Hepatocyte (in vitro differentiated cells): ENCODE results near the gene METTL27. TPM values are rescaled to one million over a fixed set of nuclear protein-coding genes. Genes with fewer than 3 reads are reported as not detected.

Source experiments
- DNase-seq: peaks from one replicate; pipeline ENCODE4 v3.0.0-alpha.2; 2016; ENCODE audit warnings: low spot score
- H2AFZ ChIP-seq: fragments of 200-600 bp; sonication (generic); 2 replicates; pipeline ENCODE4 v1.6.0; 2016; ENCODE audit warnings: antibody characterized with exemption, mild to moderate bottlenecking
- H3K27ac ChIP-seq: fragments of 200-600 bp; sonication (generic); 2 replicates; pipeline ENCODE4 v1.5.1; 2016; ENCODE audit warnings: mild to moderate bottlenecking
- H3K27me3 ChIP-seq: fragments of 200-600 bp; sonication (generic); 2 replicates; pipeline ENCODE4 v1.6.1; 2016
- H3K36me3 ChIP-seq: fragments of 200-600 bp; sonication (generic); replicated peaks from 2 replicates; pipeline ENCODE4 v1.5.1; 2016; ENCODE audit warnings: low read depth; ENCODE audit not compliant: insufficient read depth
- H3K4me1 ChIP-seq: fragments of 200-600 bp; sonication (generic); 2 replicates; pipeline ENCODE4 v1.5.1; 2016; ENCODE audit warnings: mild to moderate bottlenecking, moderate library complexity; ENCODE audit not compliant: insufficient read depth
- H3K4me2 ChIP-seq: fragments of 200-600 bp; sonication (generic); 2 replicates; pipeline ENCODE4 v1.6.0; 2016
- H3K4me3 ChIP-seq: fragments of 200-600 bp; sonication (generic); 2 replicates; pipeline ENCODE4 v1.5.1; 2016; ENCODE audit warnings: mild to moderate bottlenecking
- H3K79me2 ChIP-seq: fragments of 200-600 bp; sonication (generic); 2 replicates; pipeline ENCODE4 v1.6.0; 2017; ENCODE audit warnings: mild to moderate bottlenecking
- H3K9me2 ChIP-seq: fragments of 200-600 bp; sonication (generic); replicated peaks from 2 replicates; pipeline ENCODE4 v1.6.0; 2017; ENCODE audit warnings: mild to moderate bottlenecking; ENCODE audit not compliant: insufficient read depth
- H3K9me3 ChIP-seq: fragments of 200-600 bp; sonication (generic); 2 replicates; pipeline ENCODE4 v1.5.1; 2016; ENCODE audit warnings: low read depth, mild to moderate bottlenecking
- H4K20me1 ChIP-seq: fragments of 200-600 bp; sonication (generic); 2 replicates; pipeline ENCODE4 v1.6.0; 2016; ENCODE audit warnings: mild to moderate bottlenecking; ENCODE audit not compliant: insufficient read depth, poor library complexity, severe bottlenecking
- CTCF ChIP-seq: fragments of 200-600 bp; sonication (generic); IDR thresholded peaks from 2 replicates; pipeline ENCODE4 v1.5.1; 2016; ENCODE audit warnings: antibody characterized with exemption, mild to moderate bottlenecking; ENCODE audit not compliant: poor library complexity
- EZH2 ChIP-seq: fragments of 200-600 bp; sonication (generic); IDR thresholded peaks from 2 replicates; pipeline ENCODE4 v1.6.1; 2016; ENCODE audit warnings: antibody characterized with exemption, mild to moderate bottlenecking, borderline replicate concordance
- EZH2phosphoT487 ChIP-seq: fragments of 200-600 bp; sonication (generic); IDR thresholded peaks from one replicate; pipeline ENCODE4 v1.6.1; 2018; ENCODE audit warnings: antibody characterized with exemption, mild to moderate bottlenecking, low read depth, moderate library complexity; ENCODE audit not compliant: unreplicated experiment, severe bottlenecking
- WGBS: methylation state at CpG from one replicate; pipeline ENCODE4 v1.1.6; 2016; ENCODE audit warnings: low lambda C conversion rate; ENCODE audit errors: missing lambda C conversion rate; 5-methylcytosine and 5-hydroxymethylcytosine counted together
- polyA plus RNA-seq: library from polyadenylated mRNA; unstranded; fragments of >200 nt; fragmentation: Nextera tagmentation; extraction: Ambion mirVana; gene quantifications from 2 replicates; pipeline ENCODE4 v1.2.1, GENCODE V29; 2016
- total RNA-seq: library from RNA; depleted of rRNA; stranded (reverse); fragments of >200 nt; gene quantifications from 2 replicates; pipeline ENCODE4 v1.2.3, GENCODE V29; 2014

The METTL27 gene
- total and polyA plus RNA-seq, 2 experiments from 2014 or later: 1.6 to 6.5 TPM

- H3K36me3 ChIP-seq: no peaks in the 10 kb centered on the region
- H3K27me3 ChIP-seq: no peaks in the 10 kb centered on the region
- no peak for TF ChIP-seq EZH2
- TF ChIP-seq EZH2phosphoT487: no peak
- no peak for TF ChIP-seq CTCF
Observed at GRCh38 chr7:73864981-73865711, 22.8 kb upstream of the METTL27 start.

GRCh38 chr7:73861305-73861704, 19.0 kb upstream of the METTL27 start:
- no peaks in the 10 kb centered on the region for H3K9me3 ChIP-seq
- no peak overlapping the region for H2AFZ ChIP-seq
- H3K79me2 ChIP-seq: no peaks in the 10 kb centered on the region
- DNase-seq: no peak
- no peaks in the 10 kb centered on the region for H3K4me1 ChIP-seq
- TF ChIP-seq EZH2: no peak
- no peak for TF ChIP-seq CTCF
- TF ChIP-seq EZH2phosphoT487: no peak
- H4K20me1 ChIP-seq: no peaks in the 10 kb centered on the region
- no peaks in the 10 kb centered on the region for H3K36me3 ChIP-seq
- H3K4me2 ChIP-seq: no peak overlapping the region
- H3K27ac ChIP-seq: no peak overlapping the region
- no peak overlapping the region for H3K4me3 ChIP-seq
- 93% methylated on average over 12 of the region's 12 CpGs for WGBS
- no peaks in the 10 kb centered on the region for H3K27me3 ChIP-seq
- H3K9me2 ChIP-seq: no peaks in the 10 kb centered on the region

More at GRCh38 chr7:73864981-73865711, 22.8 kb upstream of the METTL27 start:
- Histone ChIP-seq H3K9me2 (no peaks in the 10 kb centered on the region), H4K20me1 (no peaks in the 10 kb centered on the region), H3K4me1 (peaks cover 11% of the 10 kb centered on the region), H3K9me3 (no peaks in the 10 kb centered on the region), H3K79me2 (no peaks in the 10 kb centered on the region), H3K4me2 (no peak overlapping the region), H3K4me3 (no peak overlapping the region), H2AFZ (no peak overlapping the region), H3K27ac (no peak overlapping the region)
- no peak for DNase-seq
- 83% methylated on average over 8 of the region's 8 CpGs for WGBS

- DNase-seq: no peak
- H3K9me3 ChIP-seq: no peaks in the 10 kb centered on the region
- H2AFZ ChIP-seq: no peak within 1 kb of the TSS
- 88% methylated on average over 11 of the region's 11 CpGs for WGBS
- no peaks in the 10 kb centered on the region for H3K9me2 ChIP-seq
- no peak within 1 kb of the TSS for H3K4me3 ChIP-seq
- TF ChIP-seq EZH2: no peak
- no peak for TF ChIP-seq CTCF
- TF ChIP-seq EZH2phosphoT487: no peak
- no peaks in the 10 kb centered on the region for H4K20me1 ChIP-seq
- no peak within 1 kb of the TSS for H3K27ac ChIP-seq
- H3K4me2 ChIP-seq: no peak within 1 kb of the TSS
- no peaks in the 10 kb centered on the region for H3K36me3 ChIP-seq
- no peaks in the 10 kb centered on the region for H3K4me1 ChIP-seq
- no peaks in the 10 kb centered on the region for H3K79me2 ChIP-seq
- no peaks in the 10 kb centered on the region for H3K27me3 ChIP-seq
Observed at GRCh38 chr7:73860859-73861258, 18.5 kb upstream of the METTL27 start, which contains the start of gene TMEM270. TMEM270 (plus strand) TSS chr7:73861159; CDS start chr7:73861195, 36 bp downstream.
